SK-N-SH (cell line): ENCODE measurements around the gene OSBP. TPM values are rescaled to one million over a fixed set of nuclear protein-coding genes. Genes with fewer than 3 reads are reported as not detected.
A peak's percentile ranks its signal among the peaks of the same experiment; 100 is the strongest.

ENCODE experiments used
- CTCF ChIA-PET: fragments of 300-600, 350-600 bp; formaldehyde crosslinking; extraction: SDS; loops from one replicate; lab custom pipeline; 2021; lab: Yijun Ruan, JAX
- POLR2A ChIA-PET: fragments of 350-600 bp; sonication (Branson Sonifier 250); formaldehyde crosslinking; extraction: SDS; loops from one replicate; lab custom pipeline; 2020; ENCODE audit warnings: antibody characterized with exemption, inconsistent platforms; lab: Yijun Ruan, JAX
- DNase-seq: peaks from one replicate; pipeline ENCODE4 v3.0.0; 2012
- H2AFZ ChIP-seq: fragments of 200-600 bp; sonication (generic); 2 replicates; pipeline ENCODE4 v1.8.1; 2016; ENCODE audit warnings: antibody characterized with exemption, mild to moderate bottlenecking, low read depth
- H3F3A ChIP-seq: fragments of 200-600 bp; sonication (generic); replicated peaks from 2 replicates; pipeline ENCODE3; 2016; ENCODE audit warnings: antibody characterized with exemption, mild to moderate bottlenecking; ENCODE audit not compliant: insufficient read depth
- H3K27ac ChIP-seq, 2 experiments: fragments of 200-500 bp in 1 of 2; fragments of 200-600 bp in 1 of 2; sonication (Bioruptor generic) in 1 of 2; sonication (generic), shearing (Covaris generic) in 1 of 2; 2 replicates each; pipeline versions ENCODE4 v1.5.1 to v1.6.1; 2014 to 2016; ENCODE audit warnings: low read depth in 2 of 2, inconsistent platforms in 1 of 2, low read length in 1 of 2, mild to moderate bottlenecking in 1 of 2, mixed read lengths in 1 of 2
- H3K27me3 ChIP-seq: fragments of 200-600 bp; sonication (generic), shearing (Covaris generic); 2 replicates; pipeline ENCODE4 v1.6.1; 2016; ENCODE audit warnings: mixed run types; ENCODE audit not compliant: insufficient read depth
- H3K36me3 ChIP-seq, 2 experiments: fragments of 200-500 bp in 1 of 2; fragments of 200-600 bp in 1 of 2; sonication (Bioruptor generic) in 1 of 2; sonication (generic) in 1 of 2; replicated peaks in 1 of 2; 2 replicates each; pipeline versions ENCODE3 to v1.5.1; 2014 to 2016; ENCODE audit warnings: low read length in 1 of 2, mild to moderate bottlenecking in 1 of 2; ENCODE audit not compliant: insufficient read depth in 2 of 2, control insufficient read depth in 1 of 2
- H3K4me1 ChIP-seq, 2 experiments: fragments of 200-500 bp in 1 of 2; fragments of 200-600 bp in 1 of 2; sonication (Bioruptor generic) in 1 of 2; sonication (generic), shearing (Covaris generic) in 1 of 2; 2 replicates each; pipeline versions ENCODE4 v1.5.1 to v1.6.1; 2014 to 2016; ENCODE audit warnings: low read depth in 1 of 2, low read length in 1 of 2, mixed run types in 1 of 2; ENCODE audit not compliant: insufficient read depth in 2 of 2, control insufficient read depth in 1 of 2
- H3K4me2 ChIP-seq: fragments of 200-600 bp; sonication (generic), shearing (Covaris generic); 2 replicates; pipeline ENCODE4 v1.6.1; 2017; ENCODE audit warnings: mixed run types
- H3K4me3 ChIP-seq, 2 experiments: fragments of 200-500 bp in 1 of 2; fragments of 200-600 bp in 1 of 2; sonication (Bioruptor generic) in 1 of 2; sonication (generic), shearing (Covaris generic) in 1 of 2; 2 replicates each; pipeline versions ENCODE4 v1.5.1 to v1.8.1; 2014 to 2016; ENCODE audit warnings: low read depth in 2 of 2, inconsistent platforms in 1 of 2, low read length in 1 of 2, mild to moderate bottlenecking in 1 of 2, mixed read lengths in 1 of 2, moderate library complexity in 1 of 2
- H3K79me2 ChIP-seq: fragments of 200-600 bp; sonication (generic); 2 replicates; pipeline ENCODE4 v1.8.1; 2017; ENCODE audit warnings: mild to moderate bottlenecking; ENCODE audit not compliant: insufficient read depth
- H3K9ac ChIP-seq: fragments of 200-600 bp; sonication (generic); 2 replicates; pipeline ENCODE4 v1.6.1; 2017; ENCODE audit warnings: mixed run types
- H3K9me2 ChIP-seq: fragments of 200-600 bp; sonication (generic); 2 replicates; pipeline ENCODE4 v1.6.1; 2017; ENCODE audit warnings: mixed run types
- H3K9me3 ChIP-seq: fragments of 200-600 bp; sonication (generic); 2 replicates; pipeline ENCODE4 v1.6.1; 2017; ENCODE audit warnings: mixed run types, mild to moderate bottlenecking, moderate library complexity
- H4K20me1 ChIP-seq: fragments of 200-600 bp; sonication (generic); 2 replicates; pipeline ENCODE4 v1.6.1; 2017; ENCODE audit warnings: mild to moderate bottlenecking, mixed run types; ENCODE audit not compliant: insufficient read depth
- CHD2 ChIP-seq: fragments of 150-350 bp; IDR thresholded peaks from 2 replicates; pipeline ENCODE4 v1.6.1; 2018; ENCODE audit warnings: low read length; ENCODE audit not compliant: partially characterized antibody
- CTCF ChIP-seq: fragments of 200-600 bp; sonication (generic); IDR thresholded peaks from 2 replicates; pipeline ENCODE4 v1.6.1; 2017; ENCODE audit warnings: antibody characterized with exemption, mild to moderate bottlenecking, moderate library complexity
- ELF1 ChIP-seq: IDR thresholded peaks from 2 replicates; pipeline ENCODE4 v1.4.0; 2012
- EZH2phosphoT487 ChIP-seq: fragments of 200-600 bp; sonication (generic); IDR thresholded peaks from 2 replicates; pipeline ENCODE4 v1.6.1; 2017; ENCODE audit warnings: low read depth, mixed run types, mild to moderate bottlenecking, antibody characterized with exemption, moderate library complexity, borderline replicate concordance
- FOSL2 ChIP-seq: IDR thresholded peaks from 2 replicates; pipeline ENCODE4 v1.4.0; 2012; ENCODE audit warnings: low read depth, mild to moderate bottlenecking, moderate library complexity, borderline replicate concordance
- FOXJ3 ChIP-seq: sonication (generic); formaldehyde crosslinking; IDR thresholded peaks from 2 replicates; pipeline ENCODE4 v1.5.1; 2020; ENCODE audit warnings: mild to moderate bottlenecking, missing genetic modification reagents
- FOXM1 ChIP-seq: IDR thresholded peaks from 2 replicates; pipeline ENCODE4 v1.4.0; 2012; ENCODE audit warnings: low read depth, mild to moderate bottlenecking
- GABPA ChIP-seq: IDR thresholded peaks from 2 replicates; pipeline ENCODE4 v1.4.0; 2012; ENCODE audit warnings: low read depth, mild to moderate bottlenecking
- JUND ChIP-seq: IDR thresholded peaks from 2 replicates; pipeline ENCODE4 v1.4.0; 2012
- MEF2A ChIP-seq: IDR thresholded peaks from 2 replicates; pipeline ENCODE4 v1.4.0; 2012; ENCODE audit warnings: low read depth, borderline replicate concordance
- MXI1 ChIP-seq: IDR thresholded peaks from 2 replicates; pipeline ENCODE4 v1.6.1; 2012; ENCODE audit warnings: mild to moderate bottlenecking, low read depth, low read length, improper control_type of control experiment
- NFIC ChIP-seq: IDR thresholded peaks from 2 replicates; pipeline ENCODE4 v1.4.0; 2012; ENCODE audit warnings: borderline replicate concordance
- NRF1 ChIP-seq: IDR thresholded peaks from 2 replicates; pipeline ENCODE4 v1.6.1; 2012; ENCODE audit warnings: low read depth, mild to moderate bottlenecking, low read length
- RAD21 ChIP-seq: IDR thresholded peaks from 2 replicates; pipeline ENCODE4 v1.6.1; 2012; ENCODE audit warnings: mild to moderate bottlenecking, low read length
- RCOR1 ChIP-seq: fragments of 150-350 bp; IDR thresholded peaks from 2 replicates; pipeline ENCODE4 v1.6.1; 2017; ENCODE audit warnings: antibody characterized with exemption, low read length
- RXRA ChIP-seq: IDR thresholded peaks from 2 replicates; pipeline ENCODE4 v1.4.0; 2012; ENCODE audit warnings: low read depth, mild to moderate bottlenecking, borderline replicate concordance
- SIN3A ChIP-seq: IDR thresholded peaks from 2 replicates; pipeline ENCODE4 v1.6.1; 2012; ENCODE audit warnings: low read depth, mild to moderate bottlenecking, low read length, moderate library complexity, borderline replicate concordance
- SMC3 ChIP-seq: IDR thresholded peaks from 2 replicates; pipeline ENCODE4 v1.6.1; 2012; ENCODE audit warnings: low read depth, low read length, improper control_type of control experiment
- TCF12 ChIP-seq: IDR thresholded peaks from 2 replicates; pipeline ENCODE4 v1.4.0; 2012
- TEAD4 ChIP-seq: IDR thresholded peaks from 2 replicates; pipeline ENCODE4 v1.4.0; 2012; ENCODE audit warnings: mild to moderate bottlenecking, borderline replicate concordance; ENCODE audit not compliant: insufficient read depth
- USF1 ChIP-seq: IDR thresholded peaks from 2 replicates; pipeline ENCODE4 v1.4.0; 2012; ENCODE audit warnings: low read depth, borderline replicate concordance
- ZBTB33 ChIP-seq: IDR thresholded peaks from 2 replicates; pipeline ENCODE4 v1.4.0; 2012; ENCODE audit warnings: low read depth, borderline replicate concordance
- WGBS: methylation state at CpG from one replicate; pipeline ENCODE4 v1.1.6; 2017; ENCODE audit warnings: low lambda C conversion rate; 5-methylcytosine and 5-hydroxymethylcytosine counted together
- polyA plus RNA-seq, 3 experiments: library from polyadenylated mRNA; depleted of rRNA; stranded (reverse); fragments of >200 nt; gene quantifications; 2 replicates each; pipeline ENCODE4 v1.2.3, GENCODE V29; 2012
- TF ChIP-seq, protein P1 (sequence below): fragments of 150-350 bp; IDR thresholded peaks from 2 replicates; pipeline ENCODE4 v1.6.1; 2017; ENCODE audit warnings: antibody characterized with exemption, low read length, low read depth, borderline replicate concordance
- TF ChIP-seq, protein P2 (sequence below): fragments of 150-350 bp; IDR thresholded peaks from 2 replicates; pipeline ENCODE4 v1.6.1; 2016; ENCODE audit warnings: mild to moderate bottlenecking, low read depth, low read length
- TF ChIP-seq, protein P3 (sequence below): IDR thresholded peaks from 2 replicates; pipeline ENCODE4 v1.4.0; 2012; ENCODE audit warnings: low read depth
- TF ChIP-seq, protein P4 (sequence below): IDR thresholded peaks from 2 replicates; pipeline ENCODE4; 2012

The OSBP gene
- polyA plus RNA-seq, 1 of the 3 experiments (the other 2 are of a cell fraction) = 12.1 TPM

DNA sequence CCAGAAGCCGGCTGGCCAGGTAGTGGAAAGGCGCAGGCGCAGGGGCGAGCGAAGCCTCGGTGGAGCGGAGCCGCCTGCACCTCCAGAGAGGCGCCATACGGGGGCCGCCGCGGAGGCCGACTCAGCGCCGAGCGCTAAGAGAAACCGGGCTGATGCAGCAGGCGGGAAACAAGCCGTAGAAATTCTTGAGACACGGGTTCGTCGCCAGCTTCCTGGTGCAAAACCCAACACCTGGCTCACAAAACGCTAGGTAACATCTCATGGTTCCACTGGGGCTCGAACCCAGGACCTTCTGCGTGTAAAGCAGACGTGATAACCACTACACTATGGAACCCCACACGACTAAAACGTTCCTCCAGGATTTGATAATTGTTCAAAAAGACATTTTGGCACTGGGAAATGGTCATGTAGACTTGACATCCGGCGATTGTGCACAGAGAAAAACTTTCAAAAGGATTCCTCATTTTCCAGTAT, 65.2 kb downstream of the OSBP start:
- Histone ChIP-seq H3K9me3 (no peaks in the 10 kb centered on the region), H3K9me2 (no peaks in the 10 kb centered on the region), H3F3A (peaks cover 37% of the 10 kb centered on the region), H3K4me2 (peak overlapping the region; percentile 74), H2AFZ (peak overlapping the region; percentile 88), H3K4me3 (peak overlapping the region; percentile 66 to 77), H3K79me2 (no peaks in the 10 kb centered on the region), H3K9ac (peak overlapping the region; percentile 86), H3K36me3 (no peaks in the 10 kb centered on the region), H3K27me3 (no peaks in the 10 kb centered on the region), H3K27ac (peak overlapping the region; percentile 91 to 93), H4K20me1 (no peaks in the 10 kb centered on the region), H3K4me1 (peaks cover 0 to 2% of the 10 kb centered on the region in 2 experiments; a peak in 2 of 4 replicates)
- CTCF ChIA-PET = interaction anchor here (1.3 to 4.0 kb wide), 2 partner anchors 11 to 16 kb away, joined by 4 to 17 read pairs; no protein-coding TSS in a partner anchor
- DNase-seq = peak; percentile 81
- POLR2A ChIA-PET = no interaction called here
- WGBS = 1% methylated on average over 30 of the region's 31 CpGs
- TF ChIP-seq, protein P1, sequence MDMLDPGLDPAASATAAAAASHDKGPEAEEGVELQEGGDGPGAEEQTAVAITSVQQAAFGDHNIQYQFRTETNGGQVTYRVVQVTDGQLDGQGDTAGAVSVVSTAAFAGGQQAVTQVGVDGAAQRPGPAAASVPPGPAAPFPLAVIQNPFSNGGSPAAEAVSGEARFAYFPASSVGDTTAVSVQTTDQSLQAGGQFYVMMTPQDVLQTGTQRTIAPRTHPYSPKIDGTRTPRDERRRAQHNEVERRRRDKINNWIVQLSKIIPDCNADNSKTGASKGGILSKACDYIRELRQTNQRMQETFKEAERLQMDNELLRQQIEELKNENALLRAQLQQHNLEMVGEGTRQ = no peak
- TF ChIP-seq RXRA (peak; percentile 39; the same call in 1 of the 2 replicates), MEF2A (no peak), EZH2phosphoT487 (no peak), ZBTB33 (no peak), USF1 (peak; percentile 42; the same call in 1 of the 2 replicates), ELF1 (peak; percentile 61; the same call in 1 of the 2 replicates), FOXJ3 (CRISPR knock-in tag) (no peak), TCF12 (peak; percentile 34), CTCF (peak; percentile 55), SMC3 (no peak), RCOR1 (peak; percentile 81), CHD2 (peak; percentile 67), MXI1 (0 out of 2 replicates have a peak, but pooled peaks have one; percentile 0), JUND (no peak), RAD21 (no peak), SIN3A (no peak), FOXM1 (no peak), TEAD4 (peak; percentile 72), NRF1 (peak; percentile 75), GABPA (peak; percentile 17; the same call in 1 of the 2 replicates), NFIC (peak; percentile 54; the same call in 1 of the 2 replicates), FOSL2 (peak; percentile 47; the same call in 1 of the 2 replicates)
- TF ChIP-seq, protein P2, sequence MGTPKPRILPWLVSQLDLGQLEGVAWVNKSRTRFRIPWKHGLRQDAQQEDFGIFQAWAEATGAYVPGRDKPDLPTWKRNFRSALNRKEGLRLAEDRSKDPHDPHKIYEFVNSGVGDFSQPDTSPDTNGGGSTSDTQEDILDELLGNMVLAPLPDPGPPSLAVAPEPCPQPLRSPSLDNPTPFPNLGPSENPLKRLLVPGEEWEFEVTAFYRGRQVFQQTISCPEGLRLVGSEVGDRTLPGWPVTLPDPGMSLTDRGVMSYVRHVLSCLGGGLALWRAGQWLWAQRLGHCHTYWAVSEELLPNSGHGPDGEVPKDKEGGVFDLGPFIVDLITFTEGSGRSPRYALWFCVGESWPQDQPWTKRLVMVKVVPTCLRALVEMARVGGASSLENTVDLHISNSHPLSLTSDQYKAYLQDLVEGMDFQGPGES = no peak
- TF ChIP-seq, protein P3, sequence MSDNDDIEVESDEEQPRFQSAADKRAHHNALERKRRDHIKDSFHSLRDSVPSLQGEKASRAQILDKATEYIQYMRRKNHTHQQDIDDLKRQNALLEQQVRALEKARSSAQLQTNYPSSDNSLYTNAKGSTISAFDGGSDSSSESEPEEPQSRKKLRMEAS = peak; percentile 52; the same call in 1 of the 2 replicates
- TF ChIP-seq, protein P4, sequence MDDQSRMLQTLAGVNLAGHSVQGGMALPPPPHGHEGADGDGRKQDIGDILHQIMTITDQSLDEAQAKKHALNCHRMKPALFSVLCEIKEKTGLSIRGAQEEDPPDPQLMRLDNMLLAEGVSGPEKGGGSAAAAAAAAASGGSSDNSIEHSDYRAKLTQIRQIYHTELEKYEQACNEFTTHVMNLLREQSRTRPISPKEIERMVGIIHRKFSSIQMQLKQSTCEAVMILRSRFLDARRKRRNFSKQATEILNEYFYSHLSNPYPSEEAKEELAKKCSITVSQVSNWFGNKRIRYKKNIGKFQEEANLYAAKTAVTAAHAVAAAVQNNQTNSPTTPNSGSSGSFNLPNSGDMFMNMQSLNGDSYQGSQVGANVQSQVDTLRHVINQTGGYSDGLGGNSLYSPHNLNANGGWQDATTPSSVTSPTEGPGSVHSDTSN = peak; percentile 32
